LNCaP clone FGC (cell line): ENCODE measurements around the gene RIN3.

Experiments used
- DNase-seq: peaks from one replicate; pipeline ENCODE4 v3.0.0-alpha.2; 2011; ENCODE audit warnings: low read depth
- H3K4me3 ChIP-seq: 2 replicates; pipeline ENCODE4 v1.5.1; 2011; ENCODE audit warnings: mild to moderate bottlenecking, low read depth, low read length, control low read depth
- CTCF ChIP-seq: IDR thresholded peaks from 2 replicates; pipeline ENCODE4 v1.5.1; 2012; ENCODE audit warnings: mild to moderate bottlenecking; ENCODE audit not compliant: control insufficient read depth, insufficient read depth; ENCODE audit errors: extremely low read depth

Gene RIN3

GRCh38 chr14:92577321-92577742 lies 63.8 kb downstream of the RIN3 start:
- no peak for DNase-seq
- no peak for TF ChIP-seq CTCF
- no peak overlapping the region for H3K4me3 ChIP-seq

- no peak for DNase-seq
- H3K4me3 ChIP-seq: no peak overlapping the region
- TF ChIP-seq CTCF: no peak
These were observed 64.9 kb downstream of the RIN3 start for GRCh38 chr14:92578511-92578910.

- no peak overlapping the region for H3K4me3 ChIP-seq
- no peak for TF ChIP-seq CTCF
- DNase-seq: no peak
These were observed 65.8 kb downstream of the RIN3 start for GRCh38 chr14:92579244-92579936.

GRCh38 chr14:92581206-92581605 lies 67.6 kb downstream of the RIN3 start:
- H3K4me3 ChIP-seq: no peak overlapping the region
- DNase-seq: no peak
- no peak for TF ChIP-seq CTCF

GRCh38 chr14:92581966-92582566 lies 68.5 kb downstream of the RIN3 start:
- no peak overlapping the region for H3K4me3 ChIP-seq
- DNase-seq: no peak
- TF ChIP-seq CTCF: no peak

GRCh38 chr14:92582706-92583452 lies 69.3 kb downstream of the RIN3 start:
- DNase-seq: no peak
- no peak overlapping the region for H3K4me3 ChIP-seq
- TF ChIP-seq CTCF: no peak
